Upper lobe of left lung (tissue), 6 donors: ENCODE results near the gene CIC. TPM values are rescaled to one million over a fixed set of nuclear protein-coding genes. Genes with fewer than 3 reads are reported as not detected.
A peak's percentile ranks its signal among the peaks of the same experiment; 100 is the strongest.

ENCODE experiments used
- ATAC-seq, 2 donors: fragments of 200-7000 bp; cut with Tn5 transposase; one replicate each; pipeline ENCODE4 v1.9.1; 2022; ENCODE audit warnings: mild to moderate bottlenecking in 2 of 2, moderate library complexity in 2 of 2; ENCODE audit not compliant: low FRiP score in 2 of 2
- DNase-seq, 2 donors: peaks; one replicate each; pipeline ENCODE4 v3.0.0-alpha.2; 2019 to 2020
- H3K27ac ChIP-seq, 4 donors: fragments of 200-600 bp; sonication (generic); one replicate each; pipeline ENCODE4 v1.5.1; 2016 to 2019
- H3K27me3 ChIP-seq, 4 donors: fragments of 200-600 bp; sonication (generic); one replicate each; pipeline ENCODE4 v1.5.1; 2017 to 2019
- H3K36me3 ChIP-seq, 4 donors: fragments of 200-600 bp; sonication (generic); one replicate each; pipeline ENCODE4 v1.5.1; 2016 to 2019
- H3K4me1 ChIP-seq, 4 donors: fragments of 200-600 bp; sonication (generic); one replicate each; pipeline ENCODE4 v1.5.1; 2018 to 2019
- H3K4me3 ChIP-seq, 4 donors: fragments of 200-600 bp; sonication (generic); one replicate each; pipeline ENCODE4 v1.5.1; 2017 to 2019; ENCODE audit warnings: mild to moderate bottlenecking in 2 of 4, moderate library complexity in 1 of 4
- H3K9me3 ChIP-seq, 4 donors: fragments of 200-600 bp; sonication (generic); one replicate each; pipeline ENCODE4 v1.5.1; 2018 to 2019
- CTCF ChIP-seq, 6 experiments: fragments of 450-650 bp in 4 of 6; fragments of 200-600 bp in 2 of 6; sonication (generic) in 2 of 6; IDR thresholded peaks; one replicate each; pipeline ENCODE4 v1.5.1; 2016 to 2019; ENCODE audit warnings: antibody characterized with exemption in 6 of 6
- EP300 ChIP-seq, 4 donors: sonication (generic); formaldehyde crosslinking; IDR thresholded peaks; one replicate each; pipeline ENCODE4 v1.5.1; 2017; ENCODE audit warnings: antibody characterized with exemption in 4 of 4, control low read depth in 2 of 4
- POLR2A ChIP-seq, 4 donors: fragments of 450-650 bp; IDR thresholded peaks; one replicate each; pipeline ENCODE4 v1.5.1; 2016 to 2017; ENCODE audit warnings: antibody characterized with exemption in 4 of 4, mild to moderate bottlenecking in 2 of 4
- POLR2AphosphoS5 ChIP-seq, 2 donors: sonication (generic); formaldehyde crosslinking; IDR thresholded peaks; one replicate each; pipeline ENCODE4 v1.5.1; 2017; ENCODE audit warnings: antibody characterized with exemption in 2 of 2
- WGBS, 2 donors: methylation state at CpG; one replicate each; pipeline ENCODE4 v1.1.5; 2017 to 2018; 5-methylcytosine and 5-hydroxymethylcytosine counted together
- total RNA-seq, 6 donors: library from RNA; depleted of rRNA in 4 of 6; stranded (reverse); fragments of >200 nt in 4 of 6; gene quantifications; one replicate each; pipeline versions ENCODE4 v1.1.0 to v1.2.1, GENCODE V29; 2016 to 2021
- donor health status: DM: no; HTN: no; CAD: no; lungs with moderate emphysema.
- donor health status: DM: no; HTN: yes; CAD: no; lungs with severe emphysema.

The CIC gene
- total RNA-seq, 6 donors from 2014 or later = 52.6 to 170 (median 77.7) TPM

GRCh38 chr19:42284591-42285341 is 15.7 kb downstream of the CIC start:
- TF ChIP-seq POLR2AphosphoS5 (IDR thresholded peaks at IDR 0.05) (no peak), CTCF (IDR thresholded peaks at IDR 0.05) (no peak), POLR2A (IDR thresholded peaks at IDR 0.05) (no peak), EP300 (IDR thresholded peaks at IDR 0.05) (no peak)
- H3K9me3 ChIP-seq = no peaks in the 10 kb centered on the region
- H3K27ac ChIP-seq = peak overlapping the region; percentile 78 to 99 (median 81)
- peaks cover 41 to 62% (median 53%) of the 10 kb centered on the region in 4 donors for H3K4me1 ChIP-seq
- H3K27me3 ChIP-seq = no peaks in the 10 kb centered on the region
- 5% methylated on average over 15 to 21 of the region's 41 CpGs for WGBS, 2 donors
- peaks cover 8 to 31% (median 29%) of the 10 kb centered on the region in 4 donors for H3K36me3 ChIP-seq
- peak overlapping the region; percentile 68 to 80 (median 74) for H3K4me3 ChIP-seq
- DNase-seq = peak in 1 of 2 donors; percentile 90
- no peak for ATAC-seq

GRCh38 chr19:42285541-42285941 is 16.5 kb downstream of the CIC start:
- no peak for ATAC-seq
- Histone ChIP-seq H3K4me1 (peaks cover 41 to 55% (median 50%) of the 10 kb centered on the region in 4 donors), H3K4me3 (peak overlapping the region in 1 of 4 donors; percentile 68), H3K27ac (peak overlapping the region; percentile 62 to 99 (median 81)), H3K27me3 (no peaks in the 10 kb centered on the region), H3K9me3 (no peaks in the 10 kb centered on the region), H3K36me3 (peaks cover 13 to 39% (median 37%) of the 10 kb centered on the region in 4 donors)
- no peak for DNase-seq
- TF ChIP-seq POLR2A (IDR thresholded peaks at IDR 0.05) (no peak), POLR2AphosphoS5 (IDR thresholded peaks at IDR 0.05) (no peak), EP300 (IDR thresholded peaks at IDR 0.05) (no peak), CTCF (IDR thresholded peaks at IDR 0.05) (no peak)
- WGBS, 2 donors = 33 to 37% methylated on average over 4 to 5 of the region's 5 CpGs

GRCh38 chr19:42285988-42286348 is 16.9 kb downstream of the CIC start:
- Histone ChIP-seq H3K36me3 (peaks cover 16 to 43% (median 41%) of the 10 kb centered on the region in 4 donors), H3K27me3 (no peaks in the 10 kb centered on the region), H3K4me3 (peak overlapping the region in 1 of 4 donors; percentile 68), H3K4me1 (peaks cover 40 to 50% (median 47%) of the 10 kb centered on the region in 4 donors), H3K9me3 (no peaks in the 10 kb centered on the region), H3K27ac (peak overlapping the region; percentile 62 to 99 (median 81))
- DNase-seq = no peak
- TF ChIP-seq POLR2A (IDR thresholded peaks at IDR 0.05) (no peak), CTCF (IDR thresholded peaks at IDR 0.05) (no peak), EP300 (IDR thresholded peaks at IDR 0.05) (no peak), POLR2AphosphoS5 (IDR thresholded peaks at IDR 0.05) (no peak)
- 20 to 35% methylated on average over 4 to 6 of the region's 6 CpGs for WGBS, 2 donors
- no peak for ATAC-seq

- peak overlapping the region; percentile 62 to 99 (median 81) for H3K27ac ChIP-seq
- H3K36me3 ChIP-seq = peaks cover 16 to 48% (median 46%) of the 10 kb centered on the region in 4 donors
- DNase-seq = no peak
- 21 to 40% methylated on average over 3 to 11 of the region's 13 CpGs for WGBS, 2 donors
- H3K4me1 ChIP-seq = peaks cover 35 to 45% (median 42%) of the 10 kb centered on the region in 4 donors
- no peaks in the 10 kb centered on the region for H3K27me3 ChIP-seq
- H3K9me3 ChIP-seq = no peaks in the 10 kb centered on the region
- no peak for ATAC-seq
- TF ChIP-seq POLR2AphosphoS5 (IDR thresholded peaks at IDR 0.05) (no peak), EP300 (IDR thresholded peaks at IDR 0.05) (no peak), POLR2A (IDR thresholded peaks at IDR 0.05) (no peak), CTCF (IDR thresholded peaks at IDR 0.05) (no peak)
- H3K4me3 ChIP-seq = peak overlapping the region in 1 of 4 donors; percentile 68
Measured at GRCh38 chr19:42286349-42287016, 17.4 kb downstream of the CIC start.
